Ammon's horn (tissue), 1 donor: ENCODE results near the gene MLC1.
"Not testable (repeated sequence)": the region's sequence is repeated elsewhere in the genome, so short reads cannot be mapped to it uniquely, and the experiment has no call there.

Experiments used
- DNase-seq: peaks from one replicate; pipeline ENCODE4 v3.0.0-alpha.2; 2016; ENCODE audit warnings: low spot score

MLC1 gene

DNA sequence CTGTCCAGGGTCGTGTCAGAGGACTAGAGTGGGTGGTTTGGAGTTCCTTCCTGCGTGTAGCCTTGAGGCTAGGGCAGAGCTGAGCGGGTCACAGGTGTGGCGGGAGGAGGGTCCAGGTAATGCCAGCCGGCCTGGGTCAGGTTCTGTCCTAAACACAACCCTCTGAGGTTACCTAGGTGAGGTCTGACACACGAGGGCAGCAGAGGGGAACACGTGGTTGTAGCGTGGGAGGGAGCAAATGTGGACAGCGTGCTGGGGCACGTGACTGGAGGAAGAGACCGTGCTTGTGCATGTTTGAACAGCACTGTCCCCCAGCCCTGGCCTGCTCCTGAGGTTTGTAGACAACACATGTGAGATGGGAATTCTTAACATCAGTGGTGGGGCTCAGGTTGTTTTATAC is 17.7 kb upstream of the MLC1 start:
- DNase-seq = no peak

DNA sequence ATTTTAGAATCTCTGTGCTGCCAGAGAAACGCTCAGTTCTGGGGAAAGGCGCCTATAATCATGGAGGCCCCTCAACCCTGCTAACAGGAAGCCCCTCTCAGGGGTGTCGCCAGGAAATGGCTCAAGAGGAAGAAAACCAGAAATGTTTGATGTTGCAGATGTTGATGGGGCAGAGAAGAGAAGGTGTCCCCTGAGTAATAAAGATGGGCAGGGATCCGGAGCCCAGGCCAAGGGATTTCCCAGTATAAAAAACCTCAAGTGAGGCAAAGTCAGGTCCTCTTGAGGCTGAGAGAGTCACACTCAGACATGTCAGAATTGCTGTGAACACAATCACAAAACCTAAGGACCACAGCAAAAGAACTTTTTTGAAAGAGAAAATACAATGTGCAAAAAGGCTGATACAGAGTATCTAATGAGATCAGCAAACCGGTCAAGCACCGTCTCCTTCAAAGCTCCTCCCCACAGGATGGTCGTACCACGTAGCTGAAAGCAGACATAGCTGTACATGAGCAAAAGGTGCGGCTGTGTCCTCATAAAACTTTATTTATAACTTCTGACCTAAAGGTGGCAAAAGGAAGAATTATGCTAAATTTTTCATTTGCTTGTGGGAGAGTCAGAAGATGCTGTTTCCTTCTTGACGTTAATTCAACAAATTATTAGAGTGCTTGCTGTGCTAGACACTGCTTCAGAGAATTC is 16.8 kb upstream of the MLC1 start:
- DNase-seq = no peak

DNA sequence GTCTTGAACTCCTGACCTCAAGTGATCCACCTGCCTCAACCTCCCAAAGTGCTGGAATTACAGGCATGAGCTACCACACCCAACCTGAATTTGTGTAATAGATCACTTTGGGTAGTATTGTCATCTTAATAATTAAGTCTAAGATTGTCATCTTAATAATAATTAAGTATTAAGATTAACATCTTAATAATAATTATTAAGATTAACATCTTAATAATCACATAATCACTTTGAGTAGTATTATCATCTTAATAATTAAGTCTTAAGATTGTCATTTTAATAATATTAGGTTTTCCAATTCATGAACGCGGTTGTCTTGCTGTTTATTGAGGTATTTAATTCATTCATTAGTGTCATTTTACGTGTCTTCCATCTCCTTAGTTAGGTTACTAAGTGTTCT is 12.8 kb upstream of the MLC1 start:
- no peak for DNase-seq

DNA sequence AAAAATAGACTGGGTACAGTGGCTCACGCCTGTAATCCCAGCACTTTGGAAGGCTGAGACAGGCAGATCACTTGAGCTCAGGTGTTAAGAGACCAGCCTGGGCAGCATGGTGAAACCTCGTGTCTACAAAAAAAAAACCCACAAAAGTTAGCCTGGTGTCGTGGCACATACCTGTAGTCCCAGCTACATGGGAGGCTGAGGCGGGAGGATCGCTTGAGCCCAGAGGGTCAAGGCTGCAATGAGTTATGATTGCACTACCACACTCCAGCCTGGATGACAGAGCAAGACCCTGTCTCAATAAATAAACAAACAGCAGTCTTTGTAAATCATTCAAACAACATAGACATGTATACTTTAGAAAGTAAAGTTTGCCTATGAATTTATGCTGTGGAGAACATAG is 7.1 kb upstream of the MLC1 start:
- no peak for DNase-seq

DNA sequence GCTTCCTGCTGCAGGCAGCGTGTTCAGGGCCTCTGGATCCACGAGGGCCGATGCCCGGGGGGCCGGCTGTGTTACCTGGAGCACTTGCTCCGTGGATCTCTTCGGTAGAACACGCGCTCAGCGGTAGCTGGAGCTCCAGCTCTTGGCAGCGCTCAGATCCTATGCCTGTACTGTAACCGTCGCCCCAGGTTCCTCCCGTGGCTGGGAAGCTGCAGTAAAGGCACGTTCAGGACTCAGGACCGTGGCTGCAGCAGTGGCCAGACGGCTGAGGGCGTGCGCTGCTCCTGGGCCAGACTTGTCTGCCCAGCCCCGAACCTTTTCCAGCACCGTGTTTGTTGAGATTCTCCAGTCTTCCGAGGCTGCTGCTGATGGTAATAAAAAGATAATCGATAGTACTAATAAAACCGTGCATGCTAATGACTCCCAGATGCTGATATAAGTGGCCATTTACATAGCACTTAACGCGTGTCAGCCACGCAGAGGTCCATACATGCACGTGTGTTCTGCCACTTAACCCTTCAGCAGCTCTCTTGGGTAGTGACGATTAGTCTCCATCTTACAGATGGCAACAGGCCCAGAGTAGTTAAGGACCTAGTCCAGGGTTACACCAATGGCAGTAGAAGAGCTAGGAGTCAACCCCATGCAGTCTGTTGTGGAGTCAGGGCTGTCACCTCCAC is 6.0 kb upstream of the MLC1 start:
- no peak for DNase-seq

DNA sequence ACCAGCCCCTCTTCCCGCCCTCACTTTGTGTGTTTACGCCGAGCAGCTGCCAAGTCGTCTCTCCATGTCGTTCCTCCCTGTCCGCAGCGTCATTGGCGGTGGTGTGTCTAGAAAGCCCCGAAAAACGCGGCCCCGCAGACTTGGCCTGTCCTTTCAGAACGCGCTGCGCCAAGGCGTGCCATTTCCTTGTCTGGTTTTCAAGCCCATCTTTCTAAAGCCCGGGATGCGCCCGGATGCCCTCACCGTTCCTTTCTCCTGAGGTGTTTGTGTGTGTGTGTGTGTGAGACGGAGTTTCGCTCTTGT is 5.1 kb upstream of the MLC1 start:
- no peak for DNase-seq

DNA sequence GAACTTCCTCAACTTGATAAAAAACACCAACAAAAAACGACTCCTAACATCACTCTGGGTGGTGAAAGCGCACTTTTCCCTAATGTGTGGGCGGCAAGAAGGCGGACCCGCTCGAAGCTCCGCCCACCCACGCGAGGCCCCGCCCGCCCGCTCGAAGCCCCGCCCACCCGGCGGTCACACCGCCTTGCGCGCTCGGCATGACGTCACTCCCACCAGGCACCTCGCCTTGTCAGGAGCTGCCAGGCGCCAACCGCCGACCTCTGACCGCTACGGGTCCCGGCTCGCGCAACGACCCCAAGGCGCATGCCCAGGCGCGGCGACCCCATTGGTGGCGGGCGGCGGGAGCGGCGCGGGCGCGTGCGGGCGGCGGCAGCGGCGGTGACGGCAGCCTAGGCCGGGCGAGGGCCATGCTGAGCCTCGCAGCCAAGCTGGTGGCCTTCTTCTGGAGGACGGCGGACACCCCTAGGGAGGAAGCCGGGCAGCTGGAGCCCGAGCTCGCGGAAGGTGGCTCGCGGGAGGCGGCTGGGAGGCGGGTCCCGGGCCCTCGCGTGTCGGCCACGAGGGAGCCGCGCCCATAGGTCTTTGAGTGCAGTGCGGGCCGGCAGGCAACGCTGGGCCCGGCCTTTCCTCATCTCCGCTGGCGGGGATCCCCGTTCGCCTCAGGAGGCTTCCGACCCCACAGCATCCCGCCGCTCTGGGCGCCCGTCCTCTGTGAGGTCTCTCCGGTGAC is 4.6 kb upstream of the MLC1 start, which contains the start of gene MOV10L1:
Gene MOV10L1, plus strand, starts transcription at position 325 of the 730 bp plus-strand sequence. Its CDS starts 83 bp downstream, at position 408.
- no peak for DNase-seq

DNA sequence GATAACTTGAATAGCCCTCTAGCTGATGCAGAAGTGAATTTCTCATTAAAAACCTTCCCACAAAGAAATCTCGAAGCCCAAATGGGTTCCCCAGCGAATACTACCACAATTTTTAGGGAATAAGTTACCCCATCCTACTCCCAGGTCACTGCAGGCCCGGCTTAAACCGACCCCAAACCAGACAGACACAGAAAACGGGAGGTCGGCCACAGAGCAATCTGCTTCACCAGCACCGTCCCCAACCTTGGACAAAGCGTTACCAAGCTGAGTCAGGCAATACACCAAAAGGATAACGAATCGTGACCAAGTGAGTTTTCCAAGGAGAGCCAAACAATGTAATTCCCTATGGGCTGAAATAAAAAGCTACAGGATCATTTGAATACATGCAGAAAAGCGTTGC is 4.0 kb upstream of the MLC1 start:
- DNase-seq = no peak

DNA sequence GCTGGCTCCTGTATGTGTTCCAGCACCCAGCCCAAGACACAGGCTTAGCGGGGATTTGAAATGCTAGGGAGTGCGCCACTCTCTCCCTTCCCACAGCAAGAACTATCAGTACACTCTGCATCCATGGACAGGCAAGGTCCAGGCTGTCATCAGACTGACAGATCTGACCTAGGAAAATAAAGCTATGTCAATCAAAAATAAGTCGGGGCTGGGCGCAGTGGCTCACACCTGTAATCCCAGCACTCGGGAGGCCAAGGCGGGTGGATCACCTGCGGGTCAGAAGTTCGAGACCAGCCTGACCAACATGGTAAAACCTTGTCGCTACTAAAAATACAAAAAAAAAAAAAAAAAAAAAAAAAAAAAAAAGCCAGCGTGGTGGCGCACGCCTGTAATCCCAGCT is 2.9 kb upstream of the MLC1 start:
- DNase-seq = no peak

DNA sequence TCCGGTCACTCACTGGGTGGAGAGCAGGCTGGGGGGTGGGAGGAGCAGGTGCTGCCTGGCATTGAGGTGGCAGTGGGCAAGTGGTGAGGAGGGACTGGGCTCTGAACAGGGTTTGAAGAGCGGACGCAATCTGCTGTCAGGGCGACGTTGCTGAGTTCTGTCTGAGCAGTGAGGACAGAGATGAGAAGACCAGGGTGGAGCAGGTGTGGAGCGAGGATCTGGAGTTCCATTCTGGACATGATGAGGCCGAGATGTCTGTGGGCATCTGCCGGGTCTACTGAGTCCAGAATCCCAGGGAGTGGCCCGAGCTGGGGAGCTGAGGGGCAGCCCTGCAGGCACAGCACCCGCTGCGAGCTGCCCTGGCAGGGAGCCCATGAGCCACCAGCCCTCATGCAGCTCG is 2.4 kb upstream of the MLC1 start:
- no peak for DNase-seq

DNA sequence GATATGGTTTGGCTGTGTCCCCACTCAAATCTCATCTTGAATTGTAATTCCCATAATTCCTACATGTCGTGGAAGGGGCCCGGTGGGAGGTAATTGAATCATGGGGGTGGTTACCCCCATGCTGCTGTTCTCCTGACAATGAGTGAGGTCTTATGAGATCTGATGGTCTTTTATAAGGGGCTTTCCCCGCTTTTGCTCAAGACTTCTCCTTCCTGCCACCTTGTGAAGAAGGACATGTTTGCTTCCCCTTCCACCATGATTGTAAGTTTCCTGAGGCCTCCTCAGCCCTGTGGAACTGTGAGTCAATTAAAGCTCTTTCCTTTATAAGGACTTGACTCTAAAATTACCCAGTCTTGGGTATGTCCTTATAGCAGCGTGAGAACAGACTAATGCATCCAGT is 1.7 kb upstream of the MLC1 start:
- not testable (repeated sequence) for DNase-seq

DNA sequence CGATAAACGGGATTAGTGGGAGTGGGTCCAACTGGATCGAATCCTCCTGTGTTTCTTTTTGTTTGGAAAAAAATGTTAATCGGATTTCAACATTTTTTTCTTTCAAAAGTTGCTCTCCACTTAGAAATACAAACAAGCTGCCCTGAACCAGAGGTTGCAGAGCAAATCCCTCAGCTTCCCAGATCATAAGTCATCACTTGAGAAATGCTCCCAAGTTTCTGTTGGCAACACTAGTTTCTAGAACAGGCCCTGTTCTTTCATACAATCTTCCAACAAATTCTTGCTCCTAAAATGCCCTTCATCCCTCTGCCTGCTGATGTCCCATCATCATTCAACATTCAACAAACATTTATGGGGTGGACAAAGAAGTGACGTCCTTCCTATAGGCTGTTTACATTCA is 1.3 kb upstream of the MLC1 start:
- no peak for DNase-seq

DNA sequence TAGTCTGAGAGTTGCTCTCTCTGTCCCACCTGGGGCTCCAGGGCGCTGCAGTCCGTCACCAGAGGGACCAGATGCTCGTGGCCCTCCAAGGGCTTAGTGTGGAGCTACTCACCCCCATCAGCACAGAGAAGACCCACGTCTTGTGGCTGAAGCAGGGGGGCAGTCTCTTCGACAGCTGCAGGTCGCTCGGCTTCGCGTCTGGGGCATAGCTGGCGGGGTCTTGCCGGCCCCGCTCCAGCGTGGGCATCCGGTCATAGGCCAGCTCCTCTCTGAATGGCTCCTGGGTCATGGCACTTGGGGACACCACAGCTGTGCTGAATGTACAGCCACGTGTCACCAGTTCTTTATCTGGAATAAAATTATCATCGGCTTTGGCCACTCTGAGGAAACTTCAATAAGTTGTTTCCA is 608 bp downstream of the MLC1 start:
- DNase-seq = no peak

DNA sequence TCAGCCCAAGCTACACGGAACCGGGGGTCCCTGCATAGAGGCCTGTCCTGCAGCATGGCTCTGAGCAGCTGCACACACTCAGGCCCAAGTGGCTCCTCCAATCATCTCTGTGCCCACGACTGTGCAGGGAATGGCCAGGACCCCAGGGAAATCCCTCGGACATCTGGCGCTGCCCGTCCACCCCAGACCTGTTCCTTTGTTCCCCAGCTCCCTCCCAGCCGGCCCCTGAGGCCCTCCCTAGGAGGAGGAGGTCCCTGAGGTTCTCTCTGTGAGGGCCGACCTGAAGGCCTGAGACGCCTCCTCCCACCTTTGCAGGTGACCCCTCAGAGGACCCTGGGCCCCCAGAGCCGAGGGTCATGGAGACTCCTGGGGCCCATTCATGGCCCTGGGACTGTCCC is 1.1 kb downstream of the MLC1 start:
- no peak for DNase-seq

DNA sequence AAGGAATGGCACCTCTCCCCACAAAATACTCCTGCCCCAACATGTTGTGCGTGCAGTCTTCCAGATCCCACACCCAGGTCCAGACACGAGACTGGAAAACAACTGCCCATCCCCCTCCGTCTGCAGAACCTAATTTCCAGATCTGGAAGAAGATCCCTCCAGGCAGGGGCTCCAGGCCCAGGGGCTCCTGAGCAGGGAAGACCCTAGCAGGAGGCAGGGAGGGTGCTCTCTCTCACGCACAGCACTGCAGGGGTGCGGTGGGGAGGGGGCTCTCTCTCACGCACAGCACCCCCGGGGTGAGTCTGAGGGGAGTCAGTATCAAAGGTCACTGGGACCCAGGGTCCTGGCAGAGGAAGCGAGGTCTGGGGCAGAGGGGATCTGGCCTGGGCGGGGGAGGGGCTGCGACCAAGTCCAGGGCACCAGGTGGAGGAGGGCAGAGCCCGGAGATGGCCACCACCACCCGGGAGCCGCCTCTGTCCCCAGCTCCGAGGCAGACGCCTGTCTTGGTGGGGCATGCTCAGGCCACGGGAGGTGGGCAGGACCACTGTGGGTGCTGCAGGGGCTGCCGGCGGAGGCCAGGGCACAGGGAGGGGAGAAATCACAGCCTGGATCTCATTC is 1.7 kb downstream of the MLC1 start:
- DNase-seq = no peak

DNA sequence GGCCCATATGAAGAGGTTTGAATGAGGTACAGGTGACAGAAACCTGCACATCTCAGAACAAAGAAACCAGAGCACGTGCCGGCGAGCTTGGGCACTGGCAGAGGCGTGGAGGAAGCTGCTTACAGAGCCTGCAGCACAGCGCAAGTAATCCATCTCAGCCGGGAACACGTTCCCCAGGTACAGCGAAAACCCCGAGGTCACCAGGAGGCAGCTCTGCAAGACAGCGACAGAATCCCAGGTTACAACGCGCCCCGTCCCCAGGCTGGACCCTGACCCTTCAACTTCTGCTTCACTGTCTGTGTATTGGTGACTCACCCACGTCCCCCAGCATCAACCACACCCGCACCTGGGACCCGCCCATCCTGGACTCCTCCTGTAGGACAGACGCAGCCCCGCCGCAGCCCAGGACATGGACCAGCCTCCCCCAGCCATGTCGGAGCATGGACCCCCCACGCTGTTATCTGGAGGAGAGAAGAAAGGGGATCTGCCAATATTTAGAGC is 2.2 kb downstream of the MLC1 start:
- DNase-seq = no peak

DNA sequence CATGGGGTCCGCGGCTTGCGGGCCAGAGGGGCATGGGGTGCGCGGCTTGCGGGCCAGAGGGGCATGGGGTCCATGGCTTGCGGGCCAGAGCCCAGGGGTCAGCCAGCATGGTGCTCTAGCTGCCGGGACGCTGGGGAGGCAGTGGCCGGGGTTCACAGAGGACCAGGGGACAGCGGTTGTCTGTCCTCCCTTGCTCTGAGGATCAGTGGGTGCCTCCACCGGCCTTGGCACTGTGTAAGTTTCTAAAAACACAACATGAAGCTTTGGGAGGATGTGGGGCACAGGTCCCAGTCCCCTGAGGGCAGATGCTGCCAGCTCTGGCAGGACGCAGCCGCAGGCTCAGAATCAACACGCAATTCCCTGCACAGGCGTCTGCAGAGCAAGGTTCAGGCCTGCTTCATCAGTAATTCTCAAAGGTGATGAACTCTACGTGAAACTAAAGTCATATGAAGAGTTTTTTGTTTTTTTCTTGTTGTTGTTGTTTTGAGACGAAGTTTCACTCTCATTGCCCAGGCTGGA is 3.0 kb downstream of the MLC1 start:
- no peak for DNase-seq

DNA sequence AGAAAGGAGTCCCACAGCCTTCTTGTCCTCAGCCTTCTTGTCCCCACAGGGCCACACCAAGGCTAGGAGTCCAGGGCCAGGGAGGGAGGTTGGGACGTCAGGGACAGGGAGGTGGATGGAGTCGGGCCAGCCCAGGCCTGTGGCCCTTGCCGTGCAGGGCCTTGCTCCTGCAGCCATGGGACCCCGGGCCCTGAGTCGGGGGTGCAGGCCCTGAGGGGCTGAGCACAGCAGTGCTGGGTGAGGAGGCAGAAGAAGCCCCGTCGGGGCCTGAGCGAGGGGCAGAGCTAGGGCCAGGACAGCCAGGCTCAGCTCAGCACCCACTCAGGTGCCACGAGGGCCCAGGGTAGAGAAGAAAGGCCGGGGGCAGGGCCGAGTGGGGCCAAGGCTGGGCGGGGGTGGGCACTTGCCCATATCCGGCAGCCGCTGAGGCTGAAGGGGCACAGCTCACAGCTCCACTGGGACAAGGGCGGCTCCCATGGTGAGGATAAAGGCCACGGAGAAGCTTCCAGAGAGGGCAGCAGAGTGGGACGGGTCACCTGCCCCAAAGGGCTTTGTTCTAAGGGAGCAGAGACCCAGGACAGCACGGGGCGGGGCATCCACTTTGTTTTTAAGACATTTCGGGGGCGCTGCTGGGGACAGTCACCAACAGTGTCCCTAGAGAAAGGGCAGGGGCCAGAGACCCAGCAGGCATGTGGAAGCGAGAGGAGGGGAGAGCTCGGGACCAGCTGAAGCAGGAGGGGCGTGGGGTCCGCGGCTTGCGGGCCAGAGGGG is 3.6 kb downstream of the MLC1 start:
- DNase-seq = no peak

DNA sequence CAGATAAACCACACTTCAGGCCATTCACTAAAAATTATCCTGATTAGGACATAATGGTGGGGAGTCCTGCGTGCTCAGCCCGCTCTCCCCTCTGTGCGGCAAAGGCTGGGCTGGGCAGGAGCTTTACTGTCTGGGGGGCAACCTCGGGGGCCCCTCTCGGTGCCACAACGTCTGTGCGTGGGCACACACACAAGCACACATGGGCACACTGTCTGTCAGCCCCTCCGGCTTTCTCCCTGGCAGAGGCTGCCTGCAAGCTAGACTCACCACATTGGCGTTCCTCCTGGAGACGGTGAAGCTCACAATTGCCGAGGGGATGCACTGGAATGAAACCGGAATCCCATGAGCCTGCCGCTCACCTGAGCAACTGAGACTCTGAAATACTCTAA is 5.2 kb downstream of the MLC1 start:
- no peak for DNase-seq

DNA sequence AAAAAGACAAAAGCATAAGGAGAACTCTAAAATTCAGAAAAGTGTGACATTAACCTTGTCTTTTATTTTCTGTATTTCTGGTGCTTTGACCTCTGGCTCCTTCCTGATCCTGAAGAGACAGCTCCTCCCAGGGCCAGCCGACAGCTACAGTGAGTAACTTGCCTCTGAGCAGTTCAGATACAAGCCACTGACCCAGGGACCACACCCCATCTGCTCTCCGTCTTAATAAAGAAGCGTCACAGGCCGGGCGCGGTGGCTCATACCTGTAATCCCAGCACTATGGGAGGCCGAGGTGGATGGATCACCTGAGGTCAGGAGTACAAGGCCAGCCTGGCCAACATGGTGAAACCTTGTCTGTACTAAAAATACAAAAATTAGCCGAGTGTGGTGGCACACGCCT is 6.5 kb downstream of the MLC1 start:
- no peak for DNase-seq

DNA sequence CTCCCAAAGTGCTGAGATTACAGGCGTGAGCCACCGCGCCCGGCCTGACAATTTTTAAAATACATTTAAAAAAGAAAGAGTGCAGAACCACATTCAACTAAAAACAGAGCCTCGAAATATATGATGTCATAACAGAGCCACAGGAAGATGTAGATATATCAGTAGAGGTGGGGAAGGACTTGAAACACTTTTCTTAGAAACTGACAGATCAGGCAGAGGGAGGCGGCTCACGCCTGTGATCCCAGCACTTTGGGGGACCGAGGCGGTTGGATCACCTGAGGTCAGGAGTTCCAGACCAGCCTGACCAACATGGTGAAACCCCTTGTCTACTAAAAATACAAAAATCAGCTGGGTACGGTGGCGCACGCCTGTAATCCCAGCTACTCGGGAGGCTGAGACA is 7.0 kb downstream of the MLC1 start:
- no peak for DNase-seq
